Endothelial cell of umbilical vein (primary cell): ENCODE results near the gene YWHAH.

ENCODE experiments used
- FOS ChIP-seq: IDR thresholded peaks from 2 replicates; pipeline ENCODE4 v1.6.1; 2011; ENCODE audit warnings: mild to moderate bottlenecking, low read length, moderate library complexity, borderline replicate concordance; ENCODE audit not compliant: insufficient read depth
- MAX ChIP-seq: IDR thresholded peaks from 2 replicates; pipeline ENCODE4 v1.6.1; 2011; ENCODE audit not compliant: insufficient read depth, insufficient read length
- POLR2A ChIP-seq: IDR thresholded peaks from 2 replicates; pipeline ENCODE4 v1.6.1; 2012; ENCODE audit warnings: low read depth, mild to moderate bottlenecking, control low read depth, low read length
- TF ChIP-seq, protein P1 (sequence below), 2 donors: IDR thresholded peaks; 1 replicate in 1 of 2; 2 replicates in 1 of 2; pipeline ENCODE4 v1.5.1; 2011; ENCODE audit warnings: low read length in 2 of 2, mild to moderate bottlenecking in 2 of 2, moderate library complexity in 2 of 2, control low read depth in 1 of 2, inconsistent platforms in 1 of 2, low read depth in 1 of 2; ENCODE audit not compliant: insufficient read depth in 1 of 2; ENCODE audit errors: extremely low read depth in 1 of 2

GRCh38 chr22:31899669-31900068, 44.7 kb upstream of the YWHAH start:
- TF ChIP-seq, protein P1, sequence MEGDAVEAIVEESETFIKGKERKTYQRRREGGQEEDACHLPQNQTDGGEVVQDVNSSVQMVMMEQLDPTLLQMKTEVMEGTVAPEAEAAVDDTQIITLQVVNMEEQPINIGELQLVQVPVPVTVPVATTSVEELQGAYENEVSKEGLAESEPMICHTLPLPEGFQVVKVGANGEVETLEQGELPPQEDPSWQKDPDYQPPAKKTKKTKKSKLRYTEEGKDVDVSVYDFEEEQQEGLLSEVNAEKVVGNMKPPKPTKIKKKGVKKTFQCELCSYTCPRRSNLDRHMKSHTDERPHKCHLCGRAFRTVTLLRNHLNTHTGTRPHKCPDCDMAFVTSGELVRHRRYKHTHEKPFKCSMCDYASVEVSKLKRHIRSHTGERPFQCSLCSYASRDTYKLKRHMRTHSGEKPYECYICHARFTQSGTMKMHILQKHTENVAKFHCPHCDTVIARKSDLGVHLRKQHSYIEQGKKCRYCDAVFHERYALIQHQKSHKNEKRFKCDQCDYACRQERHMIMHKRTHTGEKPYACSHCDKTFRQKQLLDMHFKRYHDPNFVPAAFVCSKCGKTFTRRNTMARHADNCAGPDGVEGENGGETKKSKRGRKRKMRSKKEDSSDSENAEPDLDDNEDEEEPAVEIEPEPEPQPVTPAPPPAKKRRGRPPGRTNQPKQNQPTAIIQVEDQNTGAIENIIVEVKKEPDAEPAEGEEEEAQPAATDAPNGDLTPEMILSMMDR (IDR thresholded peaks at IDR 0.05; ENCODE audit: extremely low read depth in 1 of 2, insufficient read depth in 1 of 2, low read depth in 1 of 2, low read length in 2 of 2), result no peak
- no peak for TF ChIP-seq POLR2A
- TF ChIP-seq MAX, result no peak
- no peak for TF ChIP-seq FOS
